ENCODE measurements around the gene USO1. TPM values are rescaled to one million over a fixed set of nuclear protein-coding genes. Genes with fewer than 3 reads are reported as not detected.

Gene USO1
- total and polyA plus RNA-seq, 3 donors from 2014 or later: 53.3 to 64.6 (median 57.5) TPM

DNA sequence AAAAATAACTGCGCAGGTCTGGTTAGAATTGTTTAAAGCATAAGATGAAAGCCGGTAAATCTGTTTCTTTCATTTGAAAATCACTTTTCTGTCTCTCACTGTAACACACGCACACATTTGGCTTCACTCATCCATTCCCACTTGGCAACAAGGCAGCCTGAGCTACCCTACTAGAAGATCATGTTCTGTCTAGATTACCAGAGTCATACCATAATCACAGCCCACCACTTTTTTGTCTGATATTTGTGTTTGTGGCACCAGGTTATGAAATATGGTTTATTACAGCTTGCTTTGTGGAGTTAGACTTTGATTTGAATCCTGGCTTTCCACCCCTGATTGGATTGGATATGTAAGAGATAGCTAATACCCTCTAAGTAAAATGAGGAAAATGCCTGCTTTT, 2.2 kb downstream of the USO1 start:
- intact Hi-C loops (cut with DNase I; ENCODE audit: low total_unique reads): loop anchor here (10.0 kb wide), 1 partner anchor 52 kb away; the partner anchor contains the start of gene G3BP2
- DNase-seq: peak; percentile 31
- H3K4me1 ChIP-seq: peaks cover 32% of the 10 kb centered on the region
- WGBS, 2 donors: 35 to 41% methylated on average over 3 of the region's 3 CpGs
- H3K9me3 ChIP-seq: no peaks in the 10 kb centered on the region
- H3K4me3 ChIP-seq: no peak overlapping the region
- H3K27ac ChIP-seq: peak overlapping the region; percentile 36 to 70
- H3K27me3 ChIP-seq: no peaks in the 10 kb centered on the region
- no peaks in the 10 kb centered on the region for H3K36me3 ChIP-seq (ENCODE audit: low read depth, missing control alignments)
- TF ChIP-seq, protein P1, sequence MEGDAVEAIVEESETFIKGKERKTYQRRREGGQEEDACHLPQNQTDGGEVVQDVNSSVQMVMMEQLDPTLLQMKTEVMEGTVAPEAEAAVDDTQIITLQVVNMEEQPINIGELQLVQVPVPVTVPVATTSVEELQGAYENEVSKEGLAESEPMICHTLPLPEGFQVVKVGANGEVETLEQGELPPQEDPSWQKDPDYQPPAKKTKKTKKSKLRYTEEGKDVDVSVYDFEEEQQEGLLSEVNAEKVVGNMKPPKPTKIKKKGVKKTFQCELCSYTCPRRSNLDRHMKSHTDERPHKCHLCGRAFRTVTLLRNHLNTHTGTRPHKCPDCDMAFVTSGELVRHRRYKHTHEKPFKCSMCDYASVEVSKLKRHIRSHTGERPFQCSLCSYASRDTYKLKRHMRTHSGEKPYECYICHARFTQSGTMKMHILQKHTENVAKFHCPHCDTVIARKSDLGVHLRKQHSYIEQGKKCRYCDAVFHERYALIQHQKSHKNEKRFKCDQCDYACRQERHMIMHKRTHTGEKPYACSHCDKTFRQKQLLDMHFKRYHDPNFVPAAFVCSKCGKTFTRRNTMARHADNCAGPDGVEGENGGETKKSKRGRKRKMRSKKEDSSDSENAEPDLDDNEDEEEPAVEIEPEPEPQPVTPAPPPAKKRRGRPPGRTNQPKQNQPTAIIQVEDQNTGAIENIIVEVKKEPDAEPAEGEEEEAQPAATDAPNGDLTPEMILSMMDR (IDR thresholded peaks at IDR 0.05): no peak
- no peak for TF ChIP-seq POLR2A (IDR thresholded peaks at IDR 0.05)

DNA sequence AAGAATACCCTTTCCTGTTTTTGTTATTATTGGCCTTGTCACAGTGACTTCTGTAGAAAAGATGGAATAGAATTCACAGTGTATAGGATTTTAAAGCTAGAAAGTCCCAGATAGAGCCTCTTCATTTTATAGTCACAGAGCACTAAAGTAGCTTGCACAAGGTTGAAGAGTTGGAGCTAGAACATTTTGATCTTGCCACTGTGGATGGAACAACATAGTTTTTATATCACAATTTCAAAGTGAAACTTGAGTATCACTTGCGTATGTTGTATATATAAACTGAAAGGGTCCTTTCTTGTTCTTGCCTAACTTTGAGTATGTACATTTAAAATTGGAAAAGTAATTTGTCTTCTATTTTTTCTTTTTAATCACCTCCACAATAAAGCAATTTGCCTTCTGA, 2.7 kb downstream of the USO1 start:
- no peaks in the 10 kb centered on the region for H3K27me3 ChIP-seq
- H3K27ac ChIP-seq: peak overlapping the region; percentile 36 to 70
- H3K4me3 ChIP-seq: no peak overlapping the region
- DNase-seq: no peak
- peaks cover 32% of the 10 kb centered on the region for H3K4me1 ChIP-seq
- intact Hi-C loops (cut with DNase I; ENCODE audit: low total_unique reads): loop anchor here (10.0 kb wide), 1 partner anchor 52 kb away; the partner anchor contains the start of gene G3BP2
- TF ChIP-seq, protein P1 (IDR thresholded peaks at IDR 0.05): no peak
- no peak for TF ChIP-seq POLR2A (IDR thresholded peaks at IDR 0.05)
- H3K9me3 ChIP-seq: no peaks in the 10 kb centered on the region
- no peaks in the 10 kb centered on the region for H3K36me3 ChIP-seq (ENCODE audit: low read depth, missing control alignments)
- 52 to 68% methylated on average over 1 of the region's 1 CpG for WGBS, 2 donors

DNA sequence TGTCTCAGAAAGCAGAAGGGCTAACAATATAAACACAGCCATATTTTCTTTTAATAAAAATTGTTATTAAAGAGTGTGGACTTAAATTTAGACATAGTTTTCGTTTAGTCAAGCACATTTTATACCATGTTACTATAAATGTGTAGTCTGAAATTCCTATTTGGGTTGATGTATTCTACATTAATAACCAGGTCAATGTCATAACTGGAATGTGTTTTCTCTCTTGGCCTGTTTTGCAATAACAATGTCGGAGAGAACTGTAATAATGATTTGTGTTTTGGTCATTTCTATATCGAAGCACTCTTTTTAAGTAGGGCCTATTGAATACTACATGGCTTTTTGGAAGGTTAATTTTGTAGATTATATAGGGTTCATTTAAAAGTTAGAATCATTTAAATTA, 5.5 kb downstream of the USO1 start:
- Histone ChIP-seq H3K9me3 (no peaks in the 10 kb centered on the region), H3K4me3 (no peak overlapping the region), H3K27ac (peak overlapping the region in 1 of 2 donors; percentile 26), H3K4me1 (peaks cover 24% of the 10 kb centered on the region), H3K27me3 (no peaks in the 10 kb centered on the region), H3K36me3 (ENCODE audit: low read depth, missing control alignments) (no peaks in the 10 kb centered on the region)
- WGBS, 2 donors: 47 to 48% methylated on average over 3 of the region's 3 CpGs
- intact Hi-C loops (cut with DNase I; ENCODE audit: low total_unique reads): loop anchor here (10.0 kb wide), 1 partner anchor 55 kb away; the partner anchor contains the start of gene G3BP2
- TF ChIP-seq, protein P1 (IDR thresholded peaks at IDR 0.05): no peak
- TF ChIP-seq POLR2A (IDR thresholded peaks at IDR 0.05): no peak
- DNase-seq: no peak

DNA sequence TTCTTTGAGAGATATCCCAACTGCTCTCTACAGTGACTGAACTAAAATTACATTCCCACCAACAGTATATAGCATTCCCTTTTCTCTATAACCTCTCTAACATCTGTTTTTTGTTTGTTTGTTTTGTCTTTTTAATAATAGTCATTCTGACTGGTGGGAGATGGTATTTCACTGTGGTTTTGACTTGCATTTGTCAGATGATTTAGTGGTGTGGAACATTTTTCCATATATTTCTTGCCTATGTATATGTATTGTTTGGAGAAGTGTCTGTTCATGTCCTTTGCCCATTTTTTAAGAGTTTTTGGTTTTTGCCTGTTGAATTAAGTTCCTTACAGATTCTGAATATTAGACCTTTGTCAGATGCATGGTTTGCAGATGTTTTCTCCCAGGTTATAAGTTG, 9.0 kb downstream of the USO1 start:
- Histone ChIP-seq H3K36me3 (ENCODE audit: low read depth, missing control alignments) (no peaks in the 10 kb centered on the region), H3K4me3 (no peak overlapping the region), H3K4me1 (peaks cover 17% of the 10 kb centered on the region), H3K27me3 (no peaks in the 10 kb centered on the region), H3K27ac (no peak overlapping the region), H3K9me3 (no peaks in the 10 kb centered on the region)
- TF ChIP-seq, protein P1 (IDR thresholded peaks at IDR 0.05): no peak
- no peak for TF ChIP-seq POLR2A (IDR thresholded peaks at IDR 0.05)
- intact Hi-C loops (cut with DNase I; ENCODE audit: low total_unique reads): no loop called here
- DNase-seq: no peak

DNA sequence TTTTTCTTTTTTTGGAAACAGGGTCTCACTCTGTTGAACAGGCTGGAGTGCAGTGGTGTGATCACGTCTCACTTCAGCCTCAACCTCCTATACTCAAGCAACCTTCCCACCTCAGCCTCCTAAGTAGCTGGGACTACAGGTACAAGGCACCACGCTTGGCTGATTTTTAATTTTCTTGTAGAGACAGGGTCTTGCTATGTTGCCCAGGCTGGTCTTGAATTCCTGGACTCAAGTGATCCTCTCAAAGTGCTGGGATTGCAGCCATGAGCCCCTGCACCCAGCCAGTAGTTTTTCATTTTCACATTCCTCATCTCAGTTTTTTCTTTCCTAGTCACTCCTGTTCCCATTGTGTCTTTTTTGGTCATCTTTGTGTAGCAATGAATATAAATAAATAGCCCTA, 11.1 kb downstream of the USO1 start:
- no peaks in the 10 kb centered on the region for H3K27me3 ChIP-seq
- no peaks in the 10 kb centered on the region for H3K36me3 ChIP-seq (ENCODE audit: low read depth, missing control alignments)
- intact Hi-C loops (cut with DNase I; ENCODE audit: low total_unique reads): no loop called here
- H3K4me1 ChIP-seq: peaks cover 8% of the 10 kb centered on the region
- WGBS, 2 donors: 93 to 97% methylated on average over 2 of the region's 2 CpGs
- TF ChIP-seq POLR2A (IDR thresholded peaks at IDR 0.05): no peak
- TF ChIP-seq, protein P1 (IDR thresholded peaks at IDR 0.05): no peak
- H3K27ac ChIP-seq: no peak overlapping the region
- no peak for DNase-seq
- no peak overlapping the region for H3K4me3 ChIP-seq
- no peaks in the 10 kb centered on the region for H3K9me3 ChIP-seq

All from testis (tissue), 3 donors.